ENCODE data around the gene TSPO. TPM values are rescaled to one million over a fixed set of nuclear protein-coding genes. Genes with fewer than 3 reads are reported as not detected.
A peak's percentile ranks its signal among the peaks of the same experiment; 100 is the strongest.

TSPO gene
- total and polyA plus RNA-seq, 2 of the 8 experiments (the other 6 are each of a cell fraction or from before 2014, with no cell fraction given), result 19.9 to 51.5 TPM

DNA sequence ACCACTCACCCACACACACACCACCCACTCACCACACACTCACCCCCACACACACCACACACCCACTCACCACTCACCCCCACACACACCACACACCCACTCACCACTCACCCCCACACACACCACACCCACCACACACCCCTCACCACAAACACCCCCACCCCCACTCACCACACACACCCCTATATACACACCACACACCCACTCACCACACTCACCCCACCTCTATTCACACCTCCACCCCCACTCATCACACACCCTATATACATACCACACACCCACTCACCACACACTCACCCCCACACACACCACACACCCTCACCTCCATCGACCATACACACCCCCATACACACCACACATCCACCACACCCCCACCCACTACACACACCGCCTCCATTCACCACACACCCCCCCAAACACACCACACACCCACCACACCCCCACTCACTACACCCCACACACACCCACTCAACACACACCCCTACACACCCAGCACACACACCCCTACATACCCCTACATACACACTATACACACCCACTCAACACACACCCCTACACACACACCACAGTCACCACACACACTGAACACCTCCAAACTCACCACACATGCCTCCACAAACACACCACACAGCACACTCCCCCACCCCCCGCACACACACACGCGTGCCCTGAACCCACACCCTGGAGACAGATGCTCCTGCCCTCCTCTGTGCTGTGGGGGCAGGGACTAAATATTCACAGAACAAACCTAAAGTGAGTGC lies 54.6 kb downstream of the TSPO start:
- H3K23ac ChIP-seq (ENCODE audit: insufficient read length), result no peak overlapping the region
- H3K4me2 ChIP-seq (ENCODE audit: insufficient read depth in 1 of 2, low read depth in 2 of 2, low read length in 2 of 2), result no peak overlapping the region
- H2AFZ ChIP-seq (ENCODE audit: low read length), result no peak overlapping the region
- no peak overlapping the region for H3K14ac ChIP-seq (ENCODE audit: insufficient read length)
- H2BK20ac ChIP-seq (ENCODE audit: low read length), result no peak overlapping the region
- no peaks in the 10 kb centered on the region for H3K27me3 ChIP-seq (replicated peaks in 1 of 4; ENCODE audit: control insufficient read depth in 3 of 4, extremely low read depth in 1 of 4, insufficient read depth in 3 of 4, low read length in 3 of 4)
- H3K79me2 ChIP-seq (ENCODE audit: control insufficient read depth in 1 of 2, insufficient read depth in 2 of 2, low read length in 2 of 2), result no peaks in the 10 kb centered on the region
- H4K8ac ChIP-seq (ENCODE audit: extremely low read depth, insufficient read depth, low read length), result no peak overlapping the region
- no peak overlapping the region for H2BK12ac ChIP-seq (ENCODE audit: low read depth, low read length)
- peaks cover 2 to 11% (median 4%) of the 10 kb centered on the region in 4 experiments; a peak in 6 of 7 replicates for H3K4me1 ChIP-seq (replicated peaks in 1 of 4; ENCODE audit: control insufficient read depth in 3 of 4, insufficient read depth in 4 of 4, low read length in 3 of 4)
- no peaks in the 10 kb centered on the region for H3K79me1 ChIP-seq (ENCODE audit: low read depth, low read length)
- no peak overlapping the region for H4K5ac ChIP-seq (ENCODE audit: insufficient read length, low read depth, low read length)
- peaks cover 9% of the 10 kb centered on the region; the same call in 1 of the 2 replicates for H3K23me2 ChIP-seq (ENCODE audit: low read depth, low read length)
- H3K27ac ChIP-seq (ENCODE audit: low read depth, low read length), result no peak overlapping the region
- H3K4ac ChIP-seq (replicated peaks; ENCODE audit: insufficient read length, low read depth, low read length), result no peak overlapping the region
- 85% methylated on average over 4 of the region's 5 CpGs; no CpG with 5 or more reads in 1 of the 2 experiments for WGBS, 2 experiments (ENCODE audit: extremely low coverage in 1 of 2, insufficient coverage in 1 of 2, insufficient read length in 1 of 2, insufficient replicate concordance in 2 of 2, low coverage in 1 of 2, low lambda C conversion rate in 2 of 2, missing lambda C conversion rate in 1 of 2)
- ChIA-PET POLR2A (ENCODE audit: partially characterized antibody) (no interaction called here), CTCF (ENCODE audit: partially characterized antibody) (interaction anchor here (0.8 to 16.7 kb wide), 4 partner anchors 9 to 64 kb away, joined by 3 to 186 read pairs (median 26); no protein-coding TSS in a partner anchor)
- H2BK15ac ChIP-seq (ENCODE audit: low read length), result no peak overlapping the region
- DNase-seq (ENCODE audit: low read depth in 1 of 2, low spot score in 2 of 2) (no peak), FAIRE-seq (no peak)
- TF ChIP-seq KDM5A (IDR thresholded peaks at IDR 0.05; ENCODE audit: low read length) (no peak), YY1 (IDR thresholded peaks at IDR 0.05; ENCODE audit: low read depth, low read length) (no peak), CHD1 (IDR thresholded peaks at IDR 0.05; ENCODE audit: low read depth, low read length) (no peak), RNF2 (IDR thresholded peaks at IDR 0.05; ENCODE audit: borderline replicate concordance, low read depth, low read length, missing control alignments, poor library complexity, severe bottlenecking) (no peak)
- TF ChIP-seq, protein P1, sequence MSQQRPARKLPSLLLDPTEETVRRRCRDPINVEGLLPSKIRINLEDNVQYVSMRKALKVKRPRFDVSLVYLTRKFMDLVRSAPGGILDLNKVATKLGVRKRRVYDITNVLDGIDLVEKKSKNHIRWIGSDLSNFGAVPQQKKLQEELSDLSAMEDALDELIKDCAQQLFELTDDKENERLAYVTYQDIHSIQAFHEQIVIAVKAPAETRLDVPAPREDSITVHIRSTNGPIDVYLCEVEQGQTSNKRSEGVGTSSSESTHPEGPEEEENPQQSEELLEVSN (IDR thresholded peaks at IDR 0.05), result no peak
- peaks cover 0 to 6% of the 10 kb centered on the region in 2 experiments for H4K20me1 ChIP-seq (replicated peaks in 1 of 2; ENCODE audit: control insufficient read depth in 1 of 2, insufficient read depth in 2 of 2, low read length in 2 of 2)
- no peak overlapping the region for H2AK5ac ChIP-seq (ENCODE audit: low read depth, low read length)
- no peak overlapping the region for H3K56ac ChIP-seq (replicated peaks; ENCODE audit: insufficient read length, low read depth, low read length)
- H3K36me3 ChIP-seq (ENCODE audit: control insufficient read depth in 2 of 4, insufficient read depth in 4 of 4, low read length in 3 of 4), result no peaks in the 10 kb centered on the region
- no peak overlapping the region for H3K18ac ChIP-seq (ENCODE audit: extremely low read depth, low read length)
- no peaks in the 10 kb centered on the region for H3K9me3 ChIP-seq (ENCODE audit: insufficient read depth in 2 of 2, low read depth in 1 of 2, low read length in 1 of 2)
- peak overlapping the region; percentile 24; the same call in 1 of the 2 replicates for H2BK5ac ChIP-seq (ENCODE audit: low read depth, low read length)
- no peak overlapping the region for H2BK120ac ChIP-seq (replicated peaks; ENCODE audit: low read depth, low read length)
- no peak overlapping the region for H3K4me3 ChIP-seq (ENCODE audit: extremely low read depth in 1 of 4, insufficient read depth in 2 of 4, low read depth in 3 of 4, low read length in 4 of 4)
- H3K9ac ChIP-seq (replicated peaks in 1 of 4; ENCODE audit: extremely low read depth in 1 of 4, low read depth in 3 of 4, low read length in 3 of 4), result no peak overlapping the region; a peak in 1 of 7 replicates
- no peak overlapping the region for H4K91ac ChIP-seq (replicated peaks; ENCODE audit: insufficient read length, low read length)

Measured in H1 (cell line).